Heart right ventricle (tissue), 16 donors: ENCODE results near the gene ABCD3. TPM values are rescaled to one million over a fixed set of nuclear protein-coding genes. Genes with fewer than 3 reads are reported as not detected.

Source experiments
- ATAC-seq, 8 donors: fragments of 200-7000 bp; cut with Tn5 transposase; one replicate each; pipeline ENCODE4 v1.9.1; 2020; ENCODE audit warnings: mild to moderate bottlenecking in 8 of 8, moderate library complexity in 8 of 8, moderate number of reproducible peaks in 1 of 8
- DNase-seq, 2 donors: peaks; one replicate each; pipeline ENCODE4 v3.0.0-alpha.2; 2020
- H3K27ac ChIP-seq, 10 donors: fragments of 200-600 bp; sonication (generic) in 2 of 10; one replicate each; pipeline versions ENCODE4 v1.5.0 to v1.8.0; 2020 to 2022; ENCODE audit warnings: mild to moderate bottlenecking in 3 of 10
- H3K27me3 ChIP-seq, 7 donors: fragments of 200-600 bp; one replicate each; pipeline ENCODE4 v1.8.0; 2021 to 2022; ENCODE audit warnings: mild to moderate bottlenecking in 2 of 7
- H3K36me3 ChIP-seq, 9 donors: fragments of 200-600 bp; sonication (generic) in 1 of 9; one replicate each; pipeline versions ENCODE4 v1.5.0 to v1.8.0; 2020 to 2022; ENCODE audit warnings: mild to moderate bottlenecking in 2 of 9
- H3K4me1 ChIP-seq, 9 donors: fragments of 200-600 bp; sonication (generic) in 1 of 9; one replicate each; pipeline versions ENCODE4 v1.5.0 to v1.8.0; 2020 to 2022; ENCODE audit warnings: mild to moderate bottlenecking in 4 of 9
- H3K4me3 ChIP-seq, 10 donors: fragments of 200-600 bp; sonication (generic) in 2 of 10; one replicate each; pipeline versions ENCODE4 v1.5.0 to v1.8.0; 2020 to 2022; ENCODE audit warnings: mild to moderate bottlenecking in 7 of 10, moderate library complexity in 2 of 10
- H3K9me3 ChIP-seq, 11 donors: fragments of 200-600 bp in 10 of 11; sonication (generic) in 2 of 11; one replicate each; pipeline versions ENCODE4 v1.5.0 to v1.8.0; 2013 to 2022; ENCODE audit warnings: mild to moderate bottlenecking in 2 of 11, control low read depth in 1 of 11, moderate library complexity in 1 of 11
- CTCF ChIP-seq, 9 donors: fragments of 200-600 bp; sonication (generic) in 2 of 9; IDR thresholded peaks; one replicate each; pipeline versions ENCODE4 v1.5.0 to v1.8.0; 2021 to 2022; ENCODE audit warnings: antibody characterized with exemption in 9 of 9, mild to moderate bottlenecking in 5 of 9, moderate library complexity in 1 of 9
- WGBS, 2 donors: extraction: QIAGEN DNeasy Blood & Tissue Kit; methylation state at CpG; one replicate each; pipeline ENCODE4 v1.1.7; 2013; ENCODE audit warnings: inconsistent platforms in 1 of 2; 5-methylcytosine and 5-hydroxymethylcytosine counted together
- intact Hi-C, 10 donors: fragments of 100-400 bp; cut with DNase I; formaldehyde crosslinking; loops; one replicate each; pipeline versions ENCODE4 v1.11.1 to v1.14.2; 2022
- polyA plus RNA-seq, 2 donors: library from polyadenylated mRNA; stranded (reverse); fragments of 200-250 nt; gene quantifications; one replicate each; pipeline ENCODE4 v1.2.3, GENCODE V29; 2013
- total RNA-seq, 10 donors: library from RNA; stranded (reverse); fragmentation: NEBNext Ultra II Directional in 3 of 10; extraction: Animal tissue kit (Norgen Biotek cat#: 25700) in 3 of 10; gene quantifications; one replicate each; pipeline versions ENCODE4 v1.2.1 to v1.2.4, GENCODE V29; 2021 to 2023
- donor health status: Arrhythmogenic right ventricular cardiomyopathy.
- donor health status: ischemic (EF 13 %, LVEDD 7.1; RV severe dilation, severe dysfunction).
- donor health status: healthy with polysubstance abuse.
- donor health status: DM: no; HTN: yes; CAD: no.
- donor health status: DM: no; HTN: no; CAD: no.
- donor health status: ischemic (EF 25% LVEDD 6.9; RV normal size, moderate dysfunction).
- donor health status: ischemic (EF 25% LVEDD 5.7; RV mildly dilated, moderate dysfunction).
- donor health status: healthy.
- donor health status: DM: yes; HTN: yes; CAD: no.
- donor health status: Ischemic cardiomyopathy.
- donor health status: ischemic (EF 35%, LVEDD 5.7; RV mildly dilated, moderate dysfunction).
- donor health status: nonischemic (EF 11% LVEDD 7.7; RV severe dilation, severe dysfunction).
- donor health status: DM: yes; HTN: yes; CAD: no.
- donor health status: PGD.
- donor health status: ischemic (EF 29% LVEDD 5.4; RV normal size, mild dysfunction).
- donor health status: nonischemic (EF 23%, LVEDD 6.1; RV moderate dilation, normal function).

Gene ABCD3
- total and polyA plus RNA-seq, 12 donors: 22.2 to 90.0 (median 59.1) TPM

- Histone ChIP-seq H3K27ac (no peak overlapping the region), H3K4me1 (no peaks in the 10 kb centered on the region), H3K4me3 (no peak overlapping the region), H3K9me3 (no peaks in the 10 kb centered on the region), H3K36me3 (peaks cover 0 to 65% (median 42%) of the 10 kb centered on the region in 9 donors), H3K27me3 (no peaks in the 10 kb centered on the region)
- no peak for TF ChIP-seq CTCF (IDR thresholded peaks at IDR 0.05)
- WGBS, 2 donors: 88 to 90% methylated on average over 2 of the region's 2 CpGs
- ATAC-seq (no peak), DNase-seq (no peak)
- intact Hi-C loops: no loop called here
These were observed 78.0 kb downstream of the ABCD3 start for GRCh38 chr1:94496076-94496755.

GRCh38 chr1:94501426-94501825 lies 83.2 kb downstream of the ABCD3 start:
- no peak for ATAC-seq
- Histone ChIP-seq H3K36me3 (peaks cover 0 to 89% (median 23%) of the 10 kb centered on the region in 9 donors), H3K4me1 (peaks cover 0 to 13% (median 0%) of the 10 kb centered on the region in 9 donors), H3K9me3 (no peaks in the 10 kb centered on the region), H3K27me3 (no peaks in the 10 kb centered on the region), H3K4me3 (no peak overlapping the region), H3K27ac (no peak overlapping the region)
- 69 to 79% methylated on average over 2 of the region's 2 CpGs for WGBS, 2 donors
- no peak for TF ChIP-seq CTCF (IDR thresholded peaks at IDR 0.05)
- no peak for DNase-seq
- intact Hi-C loops: no loop called here

- Histone ChIP-seq H3K27me3 (no peaks in the 10 kb centered on the region), H3K27ac (no peak overlapping the region), H3K9me3 (no peaks in the 10 kb centered on the region), H3K4me3 (no peak overlapping the region), H3K36me3 (peaks cover 0 to 94% (median 25%) of the 10 kb centered on the region in 9 donors), H3K4me1 (peaks cover 0 to 13% (median 0%) of the 10 kb centered on the region in 9 donors)
- DNase-seq (no peak), ATAC-seq (no peak)
- intact Hi-C loops: no loop called here
- 87 to 92% methylated on average over 4 of the region's 4 CpGs for WGBS, 2 donors
- TF ChIP-seq CTCF (IDR thresholded peaks at IDR 0.05): no peak
These were observed 83.7 kb downstream of the ABCD3 start for GRCh38 chr1:94501935-94502334.

GRCh38 chr1:94503153-94503552 lies 85.0 kb downstream of the ABCD3 start:
- intact Hi-C loops: no loop called here

More at GRCh38 chr1:94503153-94503552, 85.0 kb downstream of the ABCD3 start:
- peaks cover 0 to 87% (median 25%) of the 10 kb centered on the region in 9 donors for H3K36me3 ChIP-seq
- no peaks in the 10 kb centered on the region for H3K9me3 ChIP-seq
- no peak for DNase-seq
- no peak overlapping the region for H3K27ac ChIP-seq
- H3K4me1 ChIP-seq: peaks cover 0 to 13% (median 0%) of the 10 kb centered on the region in 9 donors
- WGBS, 2 donors: 68 to 78% methylated on average over 4 of the region's 4 CpGs
- no peak for TF ChIP-seq CTCF (IDR thresholded peaks at IDR 0.05)
- H3K4me3 ChIP-seq: no peak overlapping the region
- H3K27me3 ChIP-seq: no peaks in the 10 kb centered on the region
- peak in 2 of 8 donors; percentile 24 to 61 for ATAC-seq
